ENCODE data around the gene PDE6D.
"Not testable (repeated sequence)": the region's sequence is repeated elsewhere in the genome, so short reads cannot be mapped to it uniquely, and the experiment has no call there.

Gene PDE6D

DNA sequence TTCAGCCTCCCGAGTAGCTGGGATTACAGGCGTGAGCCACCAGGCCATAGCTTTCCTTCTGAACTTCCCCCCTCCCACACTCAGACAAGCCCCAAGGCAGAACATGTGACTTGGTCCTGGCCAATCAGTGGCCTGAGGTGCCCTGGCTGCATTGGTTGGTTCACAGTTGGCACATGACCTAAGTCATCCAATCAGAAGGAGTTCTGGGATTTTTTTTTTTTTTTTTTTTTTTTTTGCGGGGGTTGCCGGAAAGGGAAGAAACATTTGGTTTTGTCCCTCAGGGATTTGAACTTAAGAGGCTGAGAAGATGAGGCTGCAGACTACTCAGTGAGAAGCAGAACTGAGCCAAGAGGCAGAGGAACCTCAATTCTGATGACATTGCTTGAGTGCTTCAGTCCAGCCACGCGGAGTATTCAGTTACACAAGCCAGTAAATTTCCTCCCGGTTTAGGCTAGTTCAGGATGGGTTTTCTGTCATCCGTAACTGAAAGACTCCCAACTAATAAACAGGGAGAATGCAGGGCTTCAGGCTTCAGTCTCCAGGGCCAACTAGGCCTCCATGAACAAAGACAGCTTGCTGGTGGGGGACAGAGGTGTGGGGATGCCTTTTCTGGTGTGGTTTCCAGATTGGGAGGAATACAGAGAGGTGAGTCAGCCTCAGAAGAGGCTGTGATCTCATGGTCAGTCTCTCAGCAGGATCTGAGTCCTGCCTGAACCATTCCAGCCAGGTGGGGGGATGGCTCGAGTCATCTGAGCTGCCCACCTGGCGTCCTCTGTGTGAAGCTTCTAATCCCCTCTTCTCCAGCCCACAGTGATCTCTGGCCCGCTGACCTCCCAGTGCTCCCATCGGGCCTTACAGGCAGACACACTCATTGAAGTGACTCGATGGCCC lies 63.6 kb downstream of the PDE6D start:
- DNase-seq = no peak

DNA sequence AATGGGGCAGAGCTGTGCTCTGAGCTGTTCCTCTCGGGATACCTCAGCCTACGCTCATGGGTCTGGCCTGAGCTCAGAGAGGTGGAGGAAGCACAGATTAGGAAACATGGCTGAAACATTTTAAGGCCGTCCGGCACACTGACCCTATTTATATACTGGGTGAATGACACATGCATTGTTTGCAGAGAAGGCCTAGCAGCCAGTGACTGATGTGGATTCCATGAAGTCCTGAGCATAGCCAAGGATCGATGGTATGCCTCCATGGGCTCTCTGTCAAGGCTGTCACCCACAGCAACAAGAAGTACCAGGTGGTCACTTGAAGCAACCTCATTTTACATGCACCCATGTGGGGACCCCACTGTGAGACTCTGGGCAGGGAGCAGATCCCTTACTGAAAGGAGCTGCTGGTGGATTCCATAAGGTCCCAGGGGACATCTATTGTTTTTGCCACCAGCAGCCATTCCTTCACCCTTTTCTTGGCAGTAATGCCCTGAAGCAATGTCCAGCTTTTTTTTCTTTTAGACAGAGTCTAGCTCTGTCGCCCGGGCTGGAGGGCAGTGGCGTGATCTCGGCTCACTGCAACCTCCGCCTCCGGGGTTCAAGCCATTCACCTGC lies 64.3 kb downstream of the PDE6D start:
- no peak for DNase-seq

DNA sequence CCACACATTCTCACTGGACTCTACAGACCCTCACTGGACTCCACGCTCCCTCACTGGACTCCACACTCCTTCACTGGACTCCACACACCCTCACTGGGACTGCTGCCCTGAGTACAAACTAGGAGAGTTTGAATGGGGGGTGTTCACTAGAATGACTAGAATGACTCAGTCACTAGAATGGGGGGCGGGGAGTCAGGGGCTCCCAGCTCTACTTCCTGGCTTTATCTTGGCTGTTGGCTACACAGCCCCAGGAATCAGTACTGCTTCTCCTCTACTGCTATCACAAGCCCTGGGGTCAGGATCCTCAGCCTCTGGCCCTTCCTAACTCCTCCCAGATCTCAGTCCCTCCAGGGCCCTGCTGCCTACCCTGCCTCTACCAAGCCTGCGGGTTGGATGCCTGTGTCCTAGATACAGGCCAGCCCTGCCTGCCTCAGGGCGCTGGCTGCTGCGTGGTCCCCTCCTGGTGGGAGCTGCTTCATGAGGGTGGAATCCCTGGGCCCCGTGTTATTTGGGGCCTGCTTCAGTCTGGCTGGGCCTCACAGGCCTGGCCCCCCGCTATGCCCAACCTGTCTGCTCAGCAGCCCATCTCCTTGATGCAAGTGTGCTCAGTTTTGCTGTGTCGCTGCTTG lies 65.0 kb downstream of the PDE6D start:
- no peak for DNase-seq

DNA sequence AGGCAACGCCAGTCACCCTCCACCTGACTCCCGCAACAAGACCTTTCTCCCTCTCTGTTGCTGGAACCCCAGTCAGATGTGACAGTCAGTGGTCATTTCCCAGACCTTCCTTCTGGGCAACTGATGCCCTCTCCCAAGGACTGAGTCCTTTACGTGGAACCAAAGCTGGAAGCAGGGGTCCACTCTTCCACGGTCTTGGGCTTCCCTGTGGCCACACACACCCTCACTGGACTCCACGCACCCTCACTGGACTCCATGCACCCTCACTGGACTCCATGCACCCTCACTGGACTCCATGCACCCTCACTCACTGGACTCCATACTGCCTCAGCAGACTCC lies 65.6 kb downstream of the PDE6D start:
- DNase-seq = no peak

DNA sequence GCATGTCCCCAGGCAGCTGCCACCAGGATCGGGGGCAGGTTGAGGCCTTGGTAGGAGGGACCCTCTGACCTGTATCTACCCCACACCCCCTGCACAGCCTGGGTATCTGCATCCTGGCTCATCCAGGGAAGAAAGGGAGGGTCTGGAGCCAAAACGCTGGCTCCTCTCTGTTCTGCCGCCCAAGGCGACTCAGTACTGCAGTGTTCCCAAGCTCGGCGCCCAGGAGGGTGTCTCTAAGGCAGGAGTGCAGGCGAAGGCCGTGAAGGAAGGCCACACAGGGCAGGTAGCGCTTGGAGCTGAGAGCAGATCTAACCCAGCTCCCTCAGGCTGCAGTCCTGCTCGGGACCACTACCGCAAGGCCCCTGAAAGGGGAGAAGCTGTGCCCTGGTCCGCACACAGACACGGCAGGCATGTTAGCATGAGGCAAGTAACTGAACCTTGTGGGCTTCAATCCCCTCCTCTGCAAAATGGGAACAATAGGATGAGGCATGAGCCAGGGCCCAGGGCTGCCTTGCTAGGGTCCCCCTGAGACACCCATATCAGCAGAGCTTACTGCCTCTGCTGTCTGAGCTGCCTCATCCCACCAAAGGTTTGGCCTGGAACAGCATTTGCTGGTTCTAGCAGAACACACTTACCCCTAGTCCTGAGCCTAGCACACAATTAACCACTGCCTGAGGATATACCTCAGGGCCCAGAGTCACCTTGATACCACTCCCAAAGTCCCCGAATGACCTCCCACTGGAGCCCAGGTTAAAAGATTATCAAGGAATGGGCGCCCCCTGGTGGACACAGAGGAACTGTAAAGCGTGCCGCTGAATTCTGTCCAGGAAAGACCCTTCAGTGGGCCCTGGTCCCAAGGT lies 66.2 kb downstream of the PDE6D start:
- peak; percentile 60 for DNase-seq

DNA sequence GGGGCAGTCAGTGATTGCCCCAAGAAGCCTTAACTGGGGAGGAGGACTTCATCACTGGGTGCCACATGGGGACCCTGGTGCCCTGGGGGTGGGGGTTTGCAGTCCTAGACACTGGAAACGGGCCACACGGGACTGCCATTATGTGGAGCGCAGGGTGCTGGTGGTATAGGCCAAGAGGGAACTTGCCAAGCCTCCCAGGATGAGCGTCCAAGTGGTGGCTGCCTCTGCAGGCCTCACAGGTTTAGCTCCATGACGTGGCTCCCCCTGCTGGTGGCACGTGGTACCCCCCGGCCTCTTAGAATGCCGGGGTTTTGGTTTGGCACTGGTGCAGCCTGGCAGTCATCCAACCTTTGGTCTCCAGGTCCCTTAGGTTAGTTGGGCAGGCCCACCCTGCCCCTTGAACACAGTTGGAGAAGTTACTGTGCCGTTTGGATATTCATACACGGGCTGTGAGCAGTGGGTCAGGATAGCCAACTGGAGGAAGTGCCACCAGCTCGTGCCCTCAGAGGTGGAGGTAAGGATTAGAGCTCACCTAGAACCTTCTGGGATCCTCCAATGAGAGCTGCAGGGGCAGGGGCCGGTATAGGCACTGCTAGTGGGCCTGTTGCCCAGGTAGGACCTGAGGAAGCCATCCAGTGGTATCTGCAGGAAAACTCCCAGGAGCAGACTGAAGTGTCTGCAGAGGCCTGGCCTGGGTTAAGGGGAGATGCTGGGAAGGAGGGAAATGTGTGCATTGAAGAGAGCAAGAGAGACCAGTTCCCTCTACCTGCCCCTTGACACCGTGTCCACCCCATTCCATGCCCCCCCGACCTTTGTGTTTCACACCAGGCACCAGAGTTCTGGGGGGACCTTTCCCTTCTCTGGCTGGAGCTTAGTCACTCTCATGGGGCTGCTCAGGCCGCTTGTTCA lies 67.1 kb downstream of the PDE6D start:
- peak; percentile 66 for DNase-seq

DNA sequence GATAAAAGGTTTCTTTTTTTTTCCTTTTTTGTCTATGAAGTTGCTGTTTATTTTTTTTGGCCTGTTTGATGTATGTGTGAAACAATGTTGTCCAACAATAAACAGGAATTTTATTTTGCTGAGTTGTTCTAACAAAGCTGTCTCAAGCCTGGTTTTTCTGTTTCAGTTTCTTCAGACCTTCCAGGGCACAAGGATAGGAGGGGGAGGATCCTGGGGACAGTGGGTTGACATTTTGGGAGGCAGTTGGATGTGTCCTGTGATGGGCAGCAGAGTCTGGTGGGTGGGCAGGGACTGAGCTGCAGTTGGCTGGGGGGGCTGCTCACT lies 67.7 kb downstream of the PDE6D start:
- not testable (repeated sequence) for DNase-seq

DNA sequence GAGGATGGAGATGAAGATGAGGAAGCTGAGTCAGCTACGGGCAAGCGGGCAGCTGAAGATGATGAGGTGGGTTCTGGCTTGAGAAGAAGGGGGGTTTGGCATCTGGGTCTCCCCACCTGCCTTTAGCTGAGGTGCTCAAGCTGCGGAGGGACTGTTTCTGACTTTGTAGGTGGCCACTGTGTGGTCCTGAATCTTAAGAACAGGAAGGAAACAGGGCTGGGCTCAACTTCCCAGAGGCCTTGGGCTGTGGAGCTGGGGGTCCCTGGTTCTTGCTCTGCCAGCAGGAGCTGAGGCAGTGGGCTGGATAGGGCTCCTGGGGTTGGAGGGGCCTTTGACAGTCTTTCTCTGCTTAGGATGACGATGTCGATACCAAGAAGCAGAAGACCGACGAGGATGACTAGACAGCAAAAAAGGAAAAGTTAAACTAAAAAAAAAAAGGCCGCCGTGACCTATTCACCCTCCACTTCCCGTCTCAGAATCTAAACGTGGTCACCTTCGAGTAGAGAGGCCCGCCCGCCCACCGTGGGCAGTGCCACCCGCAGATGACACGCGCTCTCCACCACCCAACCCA lies 68.5 kb downstream of the PDE6D start:
- DNase-seq = not testable (repeated sequence)

DNA sequence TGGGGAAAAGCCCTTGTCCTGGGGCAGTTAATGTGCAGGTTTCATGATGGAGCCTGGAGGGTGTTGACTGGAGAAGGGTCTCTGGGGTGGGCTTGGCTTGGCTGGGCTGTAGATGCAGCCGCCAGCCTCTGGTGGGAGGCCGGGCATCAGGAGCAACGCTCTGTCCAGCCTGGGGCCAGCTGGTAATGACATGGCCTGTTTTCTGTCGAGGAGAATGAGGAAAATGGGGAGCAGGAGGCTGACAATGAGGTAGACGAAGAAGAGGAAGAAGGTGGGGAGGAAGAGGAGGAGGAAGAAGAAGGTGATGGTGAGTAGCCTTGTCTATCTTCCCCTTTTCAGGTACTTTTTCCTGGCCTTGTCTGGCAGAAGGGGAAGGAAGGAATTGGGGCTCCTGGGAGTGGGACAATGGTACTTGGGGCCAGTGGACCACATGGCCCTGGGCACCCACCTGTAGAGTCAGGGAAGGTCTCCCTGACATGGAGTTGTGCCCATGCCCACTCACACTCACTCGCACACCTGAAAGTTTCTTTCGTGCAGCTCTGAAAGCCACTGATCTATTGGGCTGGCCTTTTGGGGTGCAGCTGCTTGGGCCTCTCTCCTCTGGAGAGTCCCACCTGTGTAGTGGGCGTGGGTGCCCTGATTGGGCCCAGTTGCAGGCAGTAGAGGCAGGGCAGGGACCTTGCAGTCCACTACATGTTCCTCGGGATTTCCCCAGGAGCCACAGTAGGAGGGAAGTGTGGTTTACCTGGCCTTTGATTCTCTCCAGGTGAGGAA lies 69.2 kb downstream of the PDE6D start:
- DNase-seq = no peak

DNA sequence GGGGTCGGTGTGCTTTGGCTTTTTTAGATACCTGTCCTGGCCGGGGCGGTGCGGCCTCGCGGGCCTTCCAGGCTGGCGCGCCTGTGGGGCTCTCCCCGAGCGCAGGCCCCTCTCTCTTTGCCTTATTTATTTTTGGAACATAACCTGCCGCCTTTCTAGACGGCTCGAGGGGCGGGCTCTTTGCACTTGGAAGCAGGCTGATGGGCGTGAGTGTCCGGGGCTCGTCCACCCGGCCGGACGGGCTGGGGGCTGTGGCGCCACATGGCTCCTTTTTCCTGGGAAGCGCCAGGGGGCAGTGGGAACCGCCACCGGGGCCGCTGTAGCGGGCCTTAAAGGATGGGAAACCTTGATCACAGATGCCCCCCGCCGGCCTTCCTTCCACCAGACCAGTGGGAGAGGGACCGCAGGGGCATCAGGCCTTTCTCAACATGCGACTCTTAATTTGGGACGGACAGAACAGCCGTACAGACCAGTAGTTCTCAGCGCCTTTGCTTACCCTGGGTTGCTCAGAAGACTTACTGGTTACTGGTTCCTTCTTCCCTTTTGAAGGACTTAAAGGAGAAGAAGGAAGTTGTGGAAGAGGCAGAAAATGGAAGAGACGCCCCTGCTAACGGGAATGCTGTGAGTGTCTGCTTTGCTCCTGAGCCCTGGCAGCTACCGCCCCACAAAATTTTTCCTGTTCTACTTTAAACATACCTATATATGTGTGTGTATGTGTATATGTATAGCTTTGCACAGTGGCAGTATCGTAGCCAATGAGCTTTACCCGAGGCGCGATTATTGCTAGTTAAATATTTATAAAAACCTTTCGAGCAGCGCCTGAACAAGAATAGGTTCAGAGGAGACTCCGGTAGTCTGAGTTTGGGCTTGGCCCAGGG lies 70.0 kb downstream of the PDE6D start:
- DNase-seq = no peak

DNA sequence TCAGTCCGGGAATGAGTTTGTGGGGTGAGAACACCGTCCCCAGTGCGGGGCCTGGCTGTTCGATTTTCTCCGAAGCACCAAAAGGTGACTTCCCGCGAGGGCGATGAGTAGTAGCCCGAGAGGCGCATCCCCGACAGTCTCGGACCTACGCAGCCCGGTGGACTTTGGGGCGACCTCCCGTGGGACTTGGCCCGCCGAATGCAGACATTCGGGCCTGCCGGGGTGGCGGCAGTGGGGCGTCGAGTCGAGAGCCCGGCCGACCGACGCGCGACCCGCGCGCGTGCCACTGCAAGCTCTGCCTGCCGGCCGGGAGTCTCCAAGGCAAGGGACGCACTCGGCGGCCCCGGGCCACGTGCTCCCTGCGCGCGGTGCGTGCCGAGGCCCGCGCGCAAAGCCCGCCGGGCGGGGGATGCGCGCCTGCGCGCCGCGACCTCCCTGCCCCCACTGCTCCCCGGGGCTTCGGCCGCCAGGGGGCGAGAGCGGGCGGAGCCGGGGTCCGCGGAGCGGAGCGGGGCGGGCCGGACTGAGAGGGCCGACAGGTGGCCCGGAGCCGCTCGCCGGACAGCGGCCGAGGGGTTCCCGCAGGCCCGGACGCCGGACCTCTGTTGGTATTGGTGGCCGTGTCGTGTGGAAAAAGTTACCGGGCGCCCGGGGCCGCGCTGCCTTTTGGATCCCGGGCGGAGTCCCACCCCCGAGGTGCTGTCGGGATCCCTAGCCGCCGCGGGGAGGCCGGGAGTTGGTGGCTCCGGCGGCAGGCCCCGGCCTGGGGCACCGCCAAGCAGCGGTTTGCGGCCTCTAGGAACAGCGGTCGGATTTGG lies 70.9 kb downstream of the PDE6D start:
- DNase-seq = peak; percentile 57

DNA sequence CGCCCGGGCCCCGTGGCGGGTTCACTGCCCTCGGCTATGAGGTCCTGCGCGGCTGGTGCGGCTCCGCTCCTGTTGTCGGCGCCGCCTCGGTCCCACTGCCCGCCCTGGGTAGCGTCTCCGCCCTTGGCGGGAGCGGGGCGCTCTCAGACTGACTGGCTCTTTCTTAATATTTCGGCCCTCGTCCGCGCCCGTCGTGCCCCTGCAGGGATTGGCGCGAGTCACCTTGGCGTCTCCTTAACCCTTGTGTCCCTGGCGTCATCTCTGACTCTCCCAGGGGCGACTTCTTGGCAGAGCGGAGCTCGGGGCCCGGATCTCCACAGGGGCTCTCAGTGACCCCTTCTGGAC lies 71.5 kb downstream of the PDE6D start:
- DNase-seq = peak; percentile 17

DNA sequence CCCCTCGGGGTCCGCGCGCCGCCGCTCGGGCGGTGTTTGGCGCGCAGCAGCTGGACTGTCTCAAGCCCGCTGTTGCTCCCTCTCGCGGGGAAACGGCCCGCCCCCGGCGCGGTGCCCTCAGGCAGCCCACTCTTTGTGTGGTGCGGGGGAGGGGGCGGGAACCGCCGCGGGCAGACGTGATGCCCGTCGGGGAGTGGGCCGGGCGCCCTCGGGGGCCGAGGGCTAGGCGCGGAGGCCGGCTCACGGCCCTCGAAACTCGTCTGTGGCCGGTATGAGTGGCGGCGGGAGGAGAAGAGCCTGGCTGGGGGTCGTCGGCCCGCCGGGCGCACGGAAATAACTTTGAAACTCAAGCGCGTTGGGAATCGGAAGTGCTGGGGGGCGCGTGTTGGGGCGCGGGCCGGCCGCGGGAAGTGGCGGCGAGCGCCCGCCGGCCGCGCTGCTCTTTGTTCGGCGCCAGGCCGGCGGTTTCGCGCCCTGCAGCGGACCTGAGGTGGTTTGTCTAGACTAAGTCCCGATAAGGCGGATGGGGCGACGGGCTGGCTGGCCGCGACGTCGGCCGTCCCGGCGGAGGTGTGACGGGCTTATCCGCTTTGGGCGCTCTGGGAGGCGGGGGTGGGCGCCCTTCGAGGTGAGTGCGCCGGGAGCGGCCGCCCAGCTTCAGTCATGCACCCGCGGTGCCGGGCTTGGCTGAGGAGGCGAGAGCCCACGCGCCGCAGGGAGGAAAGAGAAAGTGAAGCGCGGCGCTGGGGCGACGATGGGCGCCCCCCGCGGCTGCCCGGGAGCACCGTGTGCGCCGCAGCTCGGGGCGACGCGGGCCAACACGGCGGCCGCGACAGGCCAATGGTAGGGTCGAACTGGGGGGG lies 72.1 kb downstream of the PDE6D start:
- DNase-seq = no peak

DNA sequence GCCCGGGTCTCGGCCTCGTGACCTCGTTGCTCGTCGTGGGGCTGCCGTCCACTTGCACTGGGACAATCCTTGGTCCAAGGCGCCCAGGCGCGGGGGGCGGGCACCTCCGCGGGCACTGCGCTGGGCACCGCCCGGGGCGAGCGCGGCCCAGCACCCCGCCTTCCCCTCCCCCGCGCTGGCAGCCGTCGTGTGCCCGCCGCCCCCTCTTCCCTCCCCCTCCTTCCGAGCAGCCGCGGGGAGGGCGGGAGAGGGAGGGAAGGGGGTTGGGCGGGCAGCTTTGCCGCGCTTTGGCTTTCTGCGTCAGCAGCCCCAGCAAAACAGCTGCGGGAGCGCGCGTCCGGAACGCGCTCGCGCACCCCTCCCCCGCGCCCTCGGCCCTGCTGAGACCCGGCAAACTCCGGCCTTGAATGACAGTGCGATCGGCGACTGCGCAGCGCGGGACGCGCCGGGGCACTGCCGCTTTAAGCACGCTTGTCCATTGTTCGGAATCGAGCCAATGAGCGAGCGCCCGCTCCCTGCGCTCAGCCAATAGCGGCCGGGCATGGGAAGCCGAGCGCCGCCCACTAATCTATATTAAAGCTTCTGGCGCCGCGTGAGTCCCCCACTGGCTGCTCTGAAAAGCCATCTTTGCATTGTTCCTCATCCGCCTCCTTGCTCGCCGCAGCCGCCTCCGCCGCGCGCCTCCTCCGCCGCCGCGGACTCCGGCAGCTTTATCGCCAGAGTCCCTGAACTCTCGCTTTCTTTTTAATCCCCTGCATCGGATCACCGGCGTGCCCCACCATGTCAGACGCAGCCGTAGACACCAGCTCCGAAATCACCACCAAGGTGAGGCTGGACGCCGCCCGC lies 72.9 kb downstream of the PDE6D start, which contains the start of gene PTMA:
TSS of gene PTMA (plus strand) at position 599 of the 846 bp plus-strand sequence. CDS start at position 781, 182 bp downstream.
- peak; percentile 97 for DNase-seq

DNA sequence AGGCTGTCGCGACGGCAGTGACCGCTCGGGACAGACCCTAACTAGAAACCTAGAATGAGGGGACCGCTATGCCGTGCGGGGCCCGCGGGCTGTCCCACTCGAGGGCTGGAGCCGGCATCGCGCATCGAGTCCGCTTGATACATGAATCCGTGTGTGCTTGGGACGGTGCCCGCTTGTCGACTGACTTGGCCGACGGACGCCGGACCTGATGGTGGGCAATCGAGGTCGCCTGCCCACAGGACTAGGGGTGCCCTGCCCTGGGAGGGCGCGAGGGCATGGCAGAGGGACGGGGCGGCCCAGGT lies 73.5 kb downstream of the PDE6D start:
- no peak for DNase-seq

DNA sequence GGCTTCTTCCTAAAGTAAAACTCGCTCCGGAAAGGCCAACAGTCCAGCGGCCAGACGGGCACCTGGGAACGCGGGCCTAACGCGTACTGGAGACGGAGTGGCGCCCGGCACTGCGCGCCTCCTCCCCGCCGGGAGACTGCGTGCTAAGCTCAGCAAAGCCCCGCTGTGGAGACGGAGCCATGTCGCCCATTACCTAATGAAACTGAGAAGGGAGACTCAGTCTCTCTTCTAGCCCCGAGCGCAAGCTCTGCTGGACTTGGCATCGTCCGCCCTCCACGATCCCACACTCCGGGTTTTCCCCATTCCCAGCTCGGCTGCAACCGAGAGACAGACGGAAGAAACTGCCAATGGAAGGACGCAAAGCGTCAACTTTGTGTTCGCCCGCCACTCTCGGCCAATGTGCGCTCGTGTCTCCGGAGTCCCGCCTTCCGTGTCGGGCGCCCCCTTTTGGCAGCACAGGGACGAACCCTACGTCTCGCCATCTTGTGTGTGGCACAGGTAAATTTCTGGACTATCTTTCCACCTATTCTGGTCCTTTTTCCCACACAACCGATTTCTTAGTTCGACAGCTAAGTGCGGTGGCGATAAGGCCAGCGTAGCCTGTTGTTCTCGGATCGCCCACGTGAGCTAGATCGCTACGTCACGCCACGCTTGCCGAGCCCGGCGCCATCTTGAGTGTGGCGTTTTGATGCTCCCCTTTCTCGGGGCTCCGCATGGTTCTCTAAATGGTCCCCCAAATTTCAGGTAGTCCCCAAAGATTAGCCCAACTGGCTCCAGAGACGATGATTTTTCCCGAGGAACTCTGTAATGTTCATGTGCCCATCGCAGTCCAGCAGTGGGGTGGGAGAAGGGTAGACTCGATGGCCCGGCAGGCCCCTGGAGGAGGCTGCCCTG lies 74.1 kb downstream of the PDE6D start:
- peak; percentile 93 for DNase-seq
